ENCODE results near the gene XDH.

- TF ChIP-seq CTCF (conservative IDR thresholded peaks at IDR 0.05) (no peak), EZH2 (IDR thresholded peaks at IDR 0.05; ENCODE audit: low read depth) (no peak)
Measured at GRCh38 chr2:31430439-31431165, 16.1 kb upstream of the XDH start.
